ENCODE data around the gene MPPED1. TPM values are rescaled to one million over a fixed set of nuclear protein-coding genes. Genes with fewer than 3 reads are reported as not detected.

The MPPED1 gene
- total RNA-seq, 1 donor from 2014 or later: not detected

- intact Hi-C loops (cut with micrococcal nuclease): no loop called here
These were observed 102.8 kb downstream of the MPPED1 start for GRCh38 chr22:43514476-43515157.

GRCh38 chr22:43515411-43515810, 103.6 kb downstream of the MPPED1 start:
- intact Hi-C loops (cut with micrococcal nuclease): no loop called here

- intact Hi-C loops (cut with micrococcal nuclease): no loop called here
These were observed 104.1 kb downstream of the MPPED1 start for GRCh38 chr22:43515902-43516301.

GRCh38 chr22:43516386-43516785, 104.6 kb downstream of the MPPED1 start:
- intact Hi-C loops (cut with micrococcal nuclease): no loop called here

- intact Hi-C loops (cut with micrococcal nuclease): no loop called here
These were observed 105.3 kb downstream of the MPPED1 start for GRCh38 chr22:43516996-43517635.

GRCh38 chr22:43520632-43521039, 108.8 kb downstream of the MPPED1 start:
- intact Hi-C loops (cut with micrococcal nuclease): no loop called here

- intact Hi-C loops (cut with micrococcal nuclease): no loop called here
These were observed 109.9 kb downstream of the MPPED1 start for GRCh38 chr22:43521716-43522115.

GRCh38 chr22:43526117-43526655, 114.4 kb downstream of the MPPED1 start:
- intact Hi-C loops (cut with micrococcal nuclease): no loop called here

GRCh38 chr22:43526946-43527345, 115.1 kb downstream of the MPPED1 start:
- intact Hi-C loops (cut with micrococcal nuclease): no loop called here

- intact Hi-C loops (cut with micrococcal nuclease): no loop called here
These were observed 117.0 kb downstream of the MPPED1 start for GRCh38 chr22:43528601-43529360.

- intact Hi-C loops (cut with micrococcal nuclease): no loop called here
These were observed 117.6 kb downstream of the MPPED1 start for GRCh38 chr22:43529461-43529860.

- intact Hi-C loops (cut with micrococcal nuclease): no loop called here
These were observed 118.1 kb downstream of the MPPED1 start for GRCh38 chr22:43529934-43530333.

- intact Hi-C loops (cut with micrococcal nuclease): no loop called here
These were observed 118.8 kb downstream of the MPPED1 start for GRCh38 chr22:43530349-43531201.

- intact Hi-C loops (cut with micrococcal nuclease): no loop called here
These were observed 119.8 kb downstream of the MPPED1 start for GRCh38 chr22:43531651-43532050.

- intact Hi-C loops (cut with micrococcal nuclease): no loop called here
These were observed 120.7 kb downstream of the MPPED1 start for GRCh38 chr22:43532301-43533155.

GRCh38 chr22:43533156-43533530, 121.3 kb downstream of the MPPED1 start:
- intact Hi-C loops (cut with micrococcal nuclease): no loop called here

GRCh38 chr22:43533656-43534428, 122.0 kb downstream of the MPPED1 start:
- intact Hi-C loops (cut with micrococcal nuclease): no loop called here

- intact Hi-C loops (cut with micrococcal nuclease): no loop called here
These were observed 123.1 kb downstream of the MPPED1 start for GRCh38 chr22:43534916-43535315.

- intact Hi-C loops (cut with micrococcal nuclease): no loop called here
These were observed 123.5 kb downstream of the MPPED1 start for GRCh38 chr22:43535336-43535735.

All from T-helper 1 cell treated with Interleukin-12 subunit alpha and Interleukin-12 subunit beta and Interleukin-4 antibody, amounts not matched to agents 30 ng/mL and 1 ng/mL, for 36 hours (primary cell).